Osteoblast (primary cell): ENCODE results near the gene SLIT3. TPM values are rescaled to one million over a fixed set of nuclear protein-coding genes. Genes with fewer than 3 reads are reported as not detected.

Experiments used
- DNase-seq: peaks from one replicate; pipeline ENCODE4 v3.0.0; 2011; ENCODE audit warnings: low spot score, mixed read lengths; ENCODE audit not compliant: insufficient read length; ENCODE audit errors: missing footprints
- H2AFZ ChIP-seq: 2 replicates; pipeline ENCODE4 v1.6.0; 2011; ENCODE audit warnings: mild to moderate bottlenecking, low read length
- H3K27ac ChIP-seq: 2 replicates; pipeline ENCODE4 v1.5.1; 2011; ENCODE audit warnings: mild to moderate bottlenecking, low read depth, low read length, moderate library complexity
- H3K27me3 ChIP-seq: 2 replicates; pipeline ENCODE4 v1.6.0; 2012; ENCODE audit warnings: mild to moderate bottlenecking, control low read depth, inconsistent platforms, low read length, moderate library complexity; ENCODE audit not compliant: insufficient read depth
- H3K36me3 ChIP-seq: 2 replicates; pipeline ENCODE4 v1.5.1; 2011; ENCODE audit warnings: mild to moderate bottlenecking, low read length, control low read depth, moderate library complexity; ENCODE audit not compliant: insufficient read depth
- H3K4me1 ChIP-seq: 2 replicates; pipeline ENCODE4 v1.5.1; 2011; ENCODE audit warnings: mild to moderate bottlenecking, low read length, control low read depth, moderate library complexity; ENCODE audit not compliant: insufficient read depth
- H3K4me2 ChIP-seq: 2 replicates; pipeline ENCODE4 v1.6.0; 2011; ENCODE audit warnings: mild to moderate bottlenecking, low read length; ENCODE audit not compliant: insufficient read depth
- H3K4me3 ChIP-seq: fragments of 200-600 bp; sonication (generic); 3 replicates; pipeline ENCODE4 v1.5.1; 2012; ENCODE audit warnings: mild to moderate bottlenecking, low read length, inconsistent platforms; ENCODE audit not compliant: insufficient read depth
- H3K79me2 ChIP-seq: 2 replicates; pipeline ENCODE4 v1.6.0; 2012; ENCODE audit warnings: mild to moderate bottlenecking, low read length, control low read depth, inconsistent platforms; ENCODE audit not compliant: insufficient read depth
- H3K9me3 ChIP-seq: 2 replicates; pipeline ENCODE4 v1.5.1; 2011; ENCODE audit warnings: low read depth, low read length, control low read depth
- H4K20me1 ChIP-seq: 2 replicates; pipeline ENCODE4 v1.6.0; 2012; ENCODE audit warnings: mild to moderate bottlenecking, low read length, control low read depth; ENCODE audit not compliant: insufficient read depth
- CTCF ChIP-seq: IDR thresholded peaks from 2 replicates; pipeline ENCODE4 v1.5.1; 2011; ENCODE audit warnings: mild to moderate bottlenecking, low read depth, low read length, moderate library complexity; ENCODE audit errors: extremely low read depth
- total RNA-seq: library from RNA; depleted of rRNA; stranded (reverse); fragments of >200 nt; gene quantifications from 2 replicates; pipeline ENCODE4 v1.2.3, GENCODE V29; 2012

The SLIT3 gene
- total RNA-seq, 1 donor, result 37.6 TPM

GRCh38 chr5:168910874-168911273, 390.1 kb downstream of the SLIT3 start:
- H2AFZ ChIP-seq, result no peak overlapping the region
- TF ChIP-seq CTCF, result no peak
- H3K9me3 ChIP-seq, result no peaks in the 10 kb centered on the region
- H3K4me1 ChIP-seq, result peaks cover 3% of the 10 kb centered on the region
- peaks cover 5% of the 10 kb centered on the region for H4K20me1 ChIP-seq
- no peak overlapping the region for H3K4me2 ChIP-seq
- no peak for DNase-seq
- no peaks in the 10 kb centered on the region for H3K36me3 ChIP-seq
- no peaks in the 10 kb centered on the region for H3K27me3 ChIP-seq
- H3K4me3 ChIP-seq, result no peak overlapping the region
- H3K79me2 ChIP-seq, result no peaks in the 10 kb centered on the region
- H3K27ac ChIP-seq, result no peak overlapping the region

- Histone ChIP-seq H3K4me1 (peaks cover 3% of the 10 kb centered on the region), H4K20me1 (peaks cover 5% of the 10 kb centered on the region), H3K27me3 (no peaks in the 10 kb centered on the region), H3K27ac (no peak overlapping the region), H3K4me2 (peak overlapping the region; percentile 14), H2AFZ (no peak overlapping the region), H3K9me3 (no peaks in the 10 kb centered on the region), H3K4me3 (no peak overlapping the region), H3K36me3 (no peaks in the 10 kb centered on the region), H3K79me2 (no peaks in the 10 kb centered on the region)
- TF ChIP-seq CTCF, result no peak
- DNase-seq, result peak; percentile 72
These were observed 392.7 kb downstream of the SLIT3 start for GRCh38 chr5:168908207-168908606.

- H3K36me3 ChIP-seq, result no peaks in the 10 kb centered on the region
- H3K4me3 ChIP-seq, result no peak overlapping the region
- H3K4me1 ChIP-seq, result peaks cover under 1% of the 10 kb centered on the region
- H4K20me1 ChIP-seq, result no peaks in the 10 kb centered on the region
- no peak overlapping the region for H2AFZ ChIP-seq
- H3K27ac ChIP-seq, result no peak overlapping the region
- DNase-seq, result no peak
- no peaks in the 10 kb centered on the region for H3K79me2 ChIP-seq
- H3K9me3 ChIP-seq, result no peaks in the 10 kb centered on the region
- no peak for TF ChIP-seq CTCF
- peaks cover 2% of the 10 kb centered on the region for H3K27me3 ChIP-seq
- no peak overlapping the region for H3K4me2 ChIP-seq
These were observed 397.9 kb downstream of the SLIT3 start for GRCh38 chr5:168903061-168903460.

GRCh38 chr5:168899673-168900072, 401.3 kb downstream of the SLIT3 start:
- no peaks in the 10 kb centered on the region for H3K36me3 ChIP-seq
- H3K4me3 ChIP-seq, result no peak overlapping the region
- peaks cover 12% of the 10 kb centered on the region for H3K27me3 ChIP-seq
- no peaks in the 10 kb centered on the region for H3K9me3 ChIP-seq
- no peaks in the 10 kb centered on the region for H3K4me1 ChIP-seq
- TF ChIP-seq CTCF, result no peak
- no peak overlapping the region for H2AFZ ChIP-seq
- no peaks in the 10 kb centered on the region for H3K79me2 ChIP-seq
- H3K27ac ChIP-seq, result no peak overlapping the region
- DNase-seq, result no peak
- no peak overlapping the region for H3K4me2 ChIP-seq
- no peaks in the 10 kb centered on the region for H4K20me1 ChIP-seq
